HEK293 (cell line): Measurements from ENCODE around the gene HECTD2.
A peak's percentile ranks its signal among the peaks of the same experiment; 100 is the strongest.
"Not testable (repeated sequence)": the region's sequence is repeated elsewhere in the genome, so short reads cannot be mapped to it uniquely, and the experiment has no call there.

Experiments
- CTCF ChIA-PET: fragments of 350-600 bp; formaldehyde crosslinking; extraction: SDS; loops from one replicate; lab custom pipeline; 2021; ENCODE audit warnings: antibody characterized with exemption; lab: Yijun Ruan, JAX
- POLR2A ChIA-PET: fragments of 300-600 bp; formaldehyde crosslinking; extraction: SDS; loops from one replicate; lab custom pipeline; 2020; ENCODE audit warnings: antibody characterized with exemption, inconsistent platforms; lab: Yijun Ruan, JAX
- H3K27ac ChIP-seq: fragments of 200-500 bp; sonication (Bioruptor generic); 2 replicates; pipeline ENCODE4 v1.5.1; 2014; ENCODE audit warnings: low read depth, low read length, control low read depth, inconsistent platforms; ENCODE audit errors: extremely low read depth
- H3K36me3 ChIP-seq, 2 experiments: fragments of 200-500 bp in 1 of 2; sonication (Bioruptor generic) in 1 of 2; 1 replicate in 1 of 2; 2 replicates in 1 of 2; pipeline ENCODE4 v1.5.1; 2014 to 2017; ENCODE audit warnings: inconsistent platforms in 2 of 2, low read length in 2 of 2; ENCODE audit not compliant: control insufficient read depth in 2 of 2, insufficient read depth in 1 of 2
- H3K4me1 ChIP-seq: fragments of 200-500 bp; sonication (Bioruptor generic); 2 replicates; pipeline ENCODE4 v1.5.1; 2014; ENCODE audit warnings: mild to moderate bottlenecking, low read length, inconsistent platforms; ENCODE audit not compliant: control insufficient read depth, insufficient read depth
- H3K4me3 ChIP-seq: 2 replicates; pipeline ENCODE4 v1.5.1; 2011; ENCODE audit warnings: low read depth, mild to moderate bottlenecking, control low read depth, low read length, moderate library complexity
- H3K9me3 ChIP-seq: fragments of 200-500 bp; sonication (Bioruptor generic); 2 replicates; pipeline ENCODE4 v1.5.1; 2014; ENCODE audit warnings: low read depth, low read length, inconsistent platforms; ENCODE audit not compliant: control insufficient read depth, insufficient read depth
- ELK4 ChIP-seq: IDR thresholded peaks from 2 replicates; pipeline ENCODE4 v1.6.1; 2011; ENCODE audit warnings: mild to moderate bottlenecking, low read depth, low read length, borderline replicate concordance
- GLI2 ChIP-seq: fragments of 450-650 bp; formaldehyde crosslinking; IDR thresholded peaks from 2 replicates; pipeline ENCODE4; 2017; ENCODE audit warnings: missing biosample characterization, missing genetic modification characterization, low read depth, borderline replicate concordance
- OVOL3 ChIP-seq: fragments of 450-650 bp; formaldehyde crosslinking; IDR thresholded peaks from 2 replicates; pipeline ENCODE4 v1.5.1; 2016; ENCODE audit warnings: missing biosample characterization, missing genetic modification characterization
- PRDM2 ChIP-seq: fragments of 450-650 bp; formaldehyde crosslinking; IDR thresholded peaks from 2 replicates; pipeline ENCODE4 v1.5.1; 2016; ENCODE audit warnings: missing biosample characterization, missing genetic modification characterization, borderline replicate concordance
- SCRT1 ChIP-seq: fragments of 450-650 bp; formaldehyde crosslinking; IDR thresholded peaks from 2 replicates; pipeline ENCODE4 v1.5.1; 2016; ENCODE audit warnings: missing biosample characterization, missing genetic modification characterization, borderline replicate concordance
- SCRT2 ChIP-seq: fragments of 450-650 bp; formaldehyde crosslinking; IDR thresholded peaks from 2 replicates; pipeline ENCODE4 v1.5.1; 2016; ENCODE audit warnings: missing biosample characterization, missing genetic modification characterization
- YY1 ChIP-seq: fragments of 450-650 bp; formaldehyde crosslinking; IDR thresholded peaks from 2 replicates; pipeline ENCODE4 v1.5.1; 2018; ENCODE audit warnings: missing biosample characterization, missing genetic modification characterization
- YY2 ChIP-seq: fragments of 450-650 bp; formaldehyde crosslinking; IDR thresholded peaks from 2 replicates; pipeline ENCODE4 v1.5.1; 2016; ENCODE audit warnings: missing biosample characterization, missing genetic modification characterization
- ZBTB21 ChIP-seq: fragments of 450-650 bp; formaldehyde crosslinking; IDR thresholded peaks from 2 replicates; pipeline ENCODE4 v1.5.1; 2017; ENCODE audit warnings: missing biosample characterization, missing genetic modification characterization
- ZEB2 ChIP-seq: fragments of 450-650 bp; formaldehyde crosslinking; IDR thresholded peaks from 2 replicates; pipeline ENCODE4 v1.5.1; 2016; ENCODE audit warnings: missing biosample characterization, missing genetic modification characterization
- ZFP37 ChIP-seq: fragments of 450-650 bp; formaldehyde crosslinking; IDR thresholded peaks from 2 replicates; pipeline ENCODE4 v1.5.1; 2016; ENCODE audit warnings: missing biosample characterization, missing genetic modification characterization
- ZNF10 ChIP-seq: fragments of 450-650 bp; formaldehyde crosslinking; IDR thresholded peaks from 2 replicates; pipeline ENCODE4 v1.5.1; 2017; ENCODE audit warnings: missing biosample characterization, missing genetic modification characterization
- ZNF133 ChIP-seq: fragments of 450-650 bp; formaldehyde crosslinking; IDR thresholded peaks from 2 replicates; pipeline ENCODE4 v1.5.1; 2016; ENCODE audit warnings: missing biosample characterization, missing genetic modification characterization
- ZNF2 ChIP-seq: fragments of 450-650 bp; formaldehyde crosslinking; IDR thresholded peaks from 2 replicates; pipeline ENCODE4 v1.5.1; 2016; ENCODE audit warnings: missing biosample characterization, missing genetic modification characterization
- ZNF211 ChIP-seq: fragments of 450-650 bp; formaldehyde crosslinking; IDR thresholded peaks from 2 replicates; pipeline ENCODE4 v1.5.1; 2016; ENCODE audit warnings: low read depth, missing biosample characterization, missing genetic modification characterization
- ZNF292 ChIP-seq: fragments of 450-650 bp; formaldehyde crosslinking; IDR thresholded peaks from 2 replicates; pipeline ENCODE4 v1.5.1; 2016; ENCODE audit warnings: low read depth, missing biosample characterization, missing genetic modification characterization, borderline replicate concordance
- ZNF341 ChIP-seq: fragments of 450-650 bp; formaldehyde crosslinking; IDR thresholded peaks from 2 replicates; pipeline ENCODE4; 2016; ENCODE audit warnings: low read depth, missing biosample characterization, missing genetic modification characterization
- ZNF391 ChIP-seq: fragments of 450-650 bp; formaldehyde crosslinking; IDR thresholded peaks from 2 replicates; pipeline ENCODE4 v1.5.1; 2016; ENCODE audit warnings: low read depth, missing biosample characterization, missing genetic modification characterization, borderline replicate concordance
- ZNF555 ChIP-seq: fragments of 450-650 bp; formaldehyde crosslinking; conservative IDR thresholded peaks from 2 replicates; pipeline ENCODE4 v1.5.1; 2017; ENCODE audit warnings: missing biosample characterization, mild to moderate bottlenecking, missing genetic modification characterization, inconsistent platforms
- ZNF621 ChIP-seq: fragments of 450-650 bp; formaldehyde crosslinking; IDR thresholded peaks from 2 replicates; pipeline ENCODE4 v1.5.1; 2017; ENCODE audit warnings: missing biosample characterization, missing genetic modification characterization
- ZNF639 ChIP-seq: fragments of 450-650 bp; formaldehyde crosslinking; IDR thresholded peaks from 2 replicates; pipeline ENCODE4 v1.5.1; 2016; ENCODE audit warnings: missing biosample characterization, missing genetic modification characterization
- ZNF664 ChIP-seq: fragments of 450-650 bp; formaldehyde crosslinking; IDR thresholded peaks from 2 replicates; pipeline ENCODE4 v1.5.1; 2016; ENCODE audit warnings: missing biosample characterization, missing genetic modification characterization
- ZNF677 ChIP-seq: fragments of 450-650 bp; IDR thresholded peaks from 2 replicates; pipeline ENCODE4 v1.5.0; 2018; ENCODE audit warnings: missing biosample characterization, mild to moderate bottlenecking, missing genetic modification characterization, moderate library complexity
- ZNF843 ChIP-seq: fragments of 450-650 bp; formaldehyde crosslinking; IDR thresholded peaks from 2 replicates; pipeline ENCODE4 v1.5.1; 2016; ENCODE audit warnings: missing biosample characterization, missing genetic modification characterization

Gene HECTD2

GRCh38 chr10:91360461-91360860 is 49.7 kb upstream of the HECTD2 start (continued):
- no peak for TF ChIP-seq PRDM2 (tag by site-specific recombination)
- no peak for TF ChIP-seq ZNF555

GRCh38 chr10:91365519-91365918 is 44.6 kb upstream of the HECTD2 start:
- H3K36me3 ChIP-seq, CTCF ChIA-PET: not testable (repeated sequence)
- TF ChIP-seq SCRT1 (peak; percentile 66; the same call in 1 of the 2 replicates), SCRT2 (tag by site-specific recombination) (peak; percentile 90)
- TF ChIP-seq, all 188 proteins: peak for 2; not testable (repeated sequence) for 186
- H3K4me1 ChIP-seq, H3K27ac ChIP-seq, H3K9me3 ChIP-seq, H3K4me3 ChIP-seq, POLR2A ChIA-PET: not testable (repeated sequence)

GRCh38 chr10:91366704-91367103 is 43.4 kb upstream of the HECTD2 start:
- TF ChIP-seq ZBTB21 (no peak), ZNF677 (tag by site-specific recombination) (no peak), ZNF10 (tag by site-specific recombination) (no peak), ZNF133 (no peak), ELK4 (no peak), YY2 (no peak), ZNF341 (no peak), ZNF2 (tag by site-specific recombination) (no peak), ZNF211 (tag by site-specific recombination) (no peak)
- no peak overlapping the region for H3K4me3 ChIP-seq
- H3K4me1 ChIP-seq, result peaks cover 5% of the 10 kb centered on the region; the same call in 1 of the 2 replicates
- POLR2A ChIA-PET, result no interaction called here
- CTCF ChIA-PET, result interaction anchor here (0.7 to 0.8 kb wide), 3 partner anchors 48 to 376 kb away, joined by 3 read pairs; no protein-coding TSS in a partner anchor
- H3K9me3 ChIP-seq, result no peaks in the 10 kb centered on the region
- no peaks in the 10 kb centered on the region for H3K36me3 ChIP-seq
- no peak overlapping the region for H3K27ac ChIP-seq

- CTCF ChIA-PET, result interaction anchor here (0.7 to 1.2 kb wide), 2 partner anchors 69 to 376 kb away, joined by 3 read pairs; no protein-coding TSS in a partner anchor
- POLR2A ChIA-PET, result interaction anchor here (0.6 kb wide), 2 partner anchors 11 to 12 kb away, joined by 5 to 6 read pairs; no protein-coding TSS in a partner anchor
- Histone ChIP-seq H3K36me3 (no peaks in the 10 kb centered on the region), H3K4me1 (peaks cover 5% of the 10 kb centered on the region; the same call in 1 of the 2 replicates), H3K27ac (no peak overlapping the region), H3K9me3 (no peaks in the 10 kb centered on the region), H3K4me3 (no peak overlapping the region)
- TF ChIP-seq ZEB2, result no peak
- no peak for TF ChIP-seq ZNF639
- no peak for TF ChIP-seq ZNF621 (tag by site-specific recombination)
- TF ChIP-seq OVOL3 (tag by site-specific recombination), result no peak
- no peak for TF ChIP-seq GLI2 (tag by site-specific recombination)
- no peak for TF ChIP-seq ZNF10 (tag by site-specific recombination)
- no peak for TF ChIP-seq ZNF664
- TF ChIP-seq ZNF292 (tag by site-specific recombination), result no peak
- TF ChIP-seq ZNF843 (tag by site-specific recombination), result no peak
- TF ChIP-seq YY1 (tag by site-specific recombination), result no peak
- TF ChIP-seq ZNF391 (tag by site-specific recombination), result no peak
- TF ChIP-seq ZFP37 (tag by site-specific recombination), result no peak
Measured at GRCh38 chr10:91367127-91367531, 43.0 kb upstream of the HECTD2 start.
